Thyroid gland (tissue), 4 donors: ENCODE measurements around the gene RYR2.

ENCODE experiments used
- CTCF ChIP-seq, 6 experiments: fragments of 200-600 bp in 3 of 6; fragments of 450-650 bp in 3 of 6; sonication (generic) in 3 of 6; IDR thresholded peaks; one replicate each; pipeline ENCODE4 v1.5.1; 2016 to 2019; ENCODE audit warnings: antibody characterized with exemption in 6 of 6, mild to moderate bottlenecking in 2 of 6, inconsistent platforms in 1 of 6, moderate library complexity in 1 of 6
- POLR2A ChIP-seq, 2 donors: fragments of 450-650 bp; IDR thresholded peaks; one replicate each; pipeline ENCODE4 v1.6.1; 2017; ENCODE audit warnings: antibody characterized with exemption in 2 of 2, mild to moderate bottlenecking in 2 of 2, moderate library complexity in 1 of 2

GRCh38 chr1:237352747-237353146, 310.8 kb downstream of the RYR2 start:
- TF ChIP-seq CTCF (IDR thresholded peaks at IDR 0.05): no peak
- TF ChIP-seq POLR2A (IDR thresholded peaks at IDR 0.05): no peak
